GM19035 (cell line): Measurements from ENCODE around the gene SORD.
"Not testable (repeated sequence)": the region's sequence is repeated elsewhere in the genome, so short reads cannot be mapped to it uniquely, and the experiment has no call there.

Experiments used
- ATAC-seq: cut with Tn5 transposase; IDR thresholded peaks from one replicate; pipeline ENCODE4 v1.9.1; 2021; ENCODE audit not compliant: unreplicated experiment

SORD gene

DNA sequence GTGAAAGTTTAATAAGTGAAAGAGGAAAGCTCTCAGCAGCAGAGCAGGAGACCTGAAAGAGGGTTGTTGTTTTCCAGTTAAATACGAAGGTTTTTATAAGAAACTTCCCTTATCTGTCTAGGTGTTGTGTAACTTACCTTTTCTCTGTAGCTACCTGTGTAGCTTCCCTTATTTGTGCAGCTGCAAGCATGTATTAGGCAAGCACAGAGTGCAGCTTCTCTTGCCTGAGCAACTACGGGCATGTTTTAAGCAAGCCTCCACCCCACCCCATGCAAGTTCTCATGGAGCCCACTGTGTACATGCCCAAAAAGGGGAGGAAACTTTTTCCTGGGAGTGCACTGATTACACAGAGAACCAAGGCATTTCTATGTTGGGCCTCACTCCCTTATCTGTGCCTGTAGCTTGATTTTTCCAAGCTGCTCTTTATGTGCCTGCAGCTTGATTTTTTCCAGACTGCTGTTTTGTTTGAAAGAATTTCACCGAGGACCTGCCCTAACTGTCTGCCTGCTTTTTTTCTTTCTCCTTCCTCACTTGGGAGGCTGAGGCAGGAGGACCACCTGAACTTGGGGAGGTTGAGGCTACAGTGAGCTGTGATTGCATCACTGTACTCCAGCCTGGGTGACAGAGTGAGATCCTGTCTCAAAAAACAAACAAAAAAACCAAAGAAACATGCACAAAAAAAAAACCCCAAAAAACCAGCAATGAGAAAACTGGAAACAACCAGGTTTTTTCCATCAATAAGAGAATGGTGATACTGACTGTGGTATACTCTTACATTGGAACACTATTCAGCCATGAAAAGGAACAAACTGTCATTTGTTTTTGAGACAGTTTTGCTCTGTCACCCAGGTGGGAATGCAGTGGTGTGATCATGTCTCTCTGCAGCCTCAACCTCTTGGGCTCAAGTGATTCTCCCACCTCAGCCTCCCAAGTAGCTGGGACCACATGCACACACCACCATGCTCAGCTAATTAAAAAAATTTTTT is 36.0 kb downstream of the SORD start:
- not testable (repeated sequence) for ATAC-seq

GRCh38 chr15:45062301-45062700 is 39.3 kb downstream of the SORD start:
- not testable (repeated sequence) for ATAC-seq

- ATAC-seq: no peak
Measured at GRCh38 chr15:45064386-45064785, 41.4 kb downstream of the SORD start.

GRCh38 chr15:45069942-45070360 is 47.0 kb downstream of the SORD start:
- ATAC-seq: not testable (repeated sequence)

GRCh38 chr15:45073602-45074001 is 50.6 kb downstream of the SORD start:
- not testable (repeated sequence) for ATAC-seq

DNA sequence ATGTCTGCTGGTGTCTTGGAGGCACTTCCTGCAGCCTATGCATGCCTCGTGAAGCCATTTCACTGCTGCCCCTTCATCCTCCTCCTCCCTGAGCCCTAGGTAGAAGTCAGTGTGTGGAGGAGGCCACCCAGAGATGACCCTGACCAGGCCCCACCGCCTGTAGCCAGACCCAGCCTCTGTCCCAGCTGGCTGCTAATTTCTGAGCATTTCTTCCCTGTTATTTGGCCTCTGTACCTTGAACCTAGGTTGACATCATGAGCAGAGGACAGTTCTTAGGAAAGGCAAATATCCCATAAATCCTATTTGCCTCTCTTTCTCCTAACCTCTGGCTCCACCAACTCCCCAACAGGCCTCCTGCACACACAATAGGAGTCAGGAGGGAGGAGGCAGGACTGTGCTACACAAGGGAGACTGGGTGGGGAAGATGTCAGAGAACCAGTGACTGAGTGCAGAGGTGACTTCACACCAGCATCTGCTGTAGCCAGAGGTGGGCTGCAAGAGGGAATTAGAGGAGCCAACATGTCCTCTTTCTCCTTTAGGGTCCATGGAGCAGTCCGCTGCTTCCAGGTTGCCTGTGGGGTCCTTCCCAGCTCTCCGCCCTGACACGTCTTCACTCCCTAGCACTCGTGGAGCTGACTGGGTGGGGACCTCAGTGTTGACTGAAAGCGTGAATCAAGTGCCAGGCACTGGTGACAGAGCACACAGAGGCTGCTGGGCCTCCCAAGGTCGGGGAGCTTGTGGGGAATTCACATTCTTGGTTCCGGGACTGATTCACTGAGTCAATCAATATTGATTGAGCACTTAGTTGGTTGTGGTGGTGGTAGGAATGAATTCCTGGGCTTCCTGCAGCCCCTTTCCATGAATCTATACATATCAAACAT is 52.7 kb downstream of the SORD start:
- ATAC-seq: not testable (repeated sequence)

DNA sequence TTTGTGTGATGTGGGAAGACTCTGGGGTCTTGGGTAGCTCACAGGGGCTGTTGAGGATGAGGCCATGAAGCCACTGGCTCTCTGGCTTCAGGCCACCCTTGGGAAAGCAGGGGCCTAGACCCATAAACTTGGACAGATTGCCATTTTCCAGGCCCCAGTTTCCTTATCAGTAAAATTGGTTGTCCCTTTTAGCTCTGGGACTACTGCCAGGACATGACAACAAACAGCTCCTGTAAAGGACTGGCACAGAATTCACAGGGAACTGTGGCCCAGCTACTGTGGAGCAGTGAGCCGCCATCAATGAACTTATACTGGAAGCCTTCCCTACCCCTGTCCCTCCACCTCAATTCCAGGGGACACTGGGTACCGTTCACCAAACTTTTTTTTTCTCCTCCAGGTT is 54.4 kb downstream of the SORD start:
- ATAC-seq: not testable (repeated sequence)

GRCh38 chr15:45079201-45079600 is 56.2 kb downstream of the SORD start:
- ATAC-seq: not testable (repeated sequence)

GRCh38 chr15:45079628-45080246 is 56.7 kb downstream of the SORD start:
- not testable (repeated sequence) for ATAC-seq

DNA sequence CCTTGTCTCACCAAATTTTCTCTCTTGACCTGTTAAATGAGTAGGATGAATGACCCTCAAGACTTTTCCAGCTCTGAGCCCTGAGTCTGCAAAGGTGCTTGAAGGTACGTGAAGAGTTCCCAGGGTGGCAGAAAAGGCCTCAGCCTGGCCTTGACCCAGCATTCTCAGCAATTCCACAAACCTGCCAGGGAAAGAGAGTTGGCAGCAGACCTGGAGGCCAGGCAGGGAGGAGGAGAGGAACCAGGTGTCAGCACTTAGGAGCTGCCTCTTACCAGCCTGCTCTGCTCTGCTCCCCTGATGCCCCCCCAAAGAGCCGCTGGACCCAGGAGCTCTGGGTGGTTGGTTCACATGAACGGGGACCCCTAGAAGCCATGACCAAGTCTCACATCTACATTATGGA is 57.6 kb downstream of the SORD start:
- not testable (repeated sequence) for ATAC-seq

DNA sequence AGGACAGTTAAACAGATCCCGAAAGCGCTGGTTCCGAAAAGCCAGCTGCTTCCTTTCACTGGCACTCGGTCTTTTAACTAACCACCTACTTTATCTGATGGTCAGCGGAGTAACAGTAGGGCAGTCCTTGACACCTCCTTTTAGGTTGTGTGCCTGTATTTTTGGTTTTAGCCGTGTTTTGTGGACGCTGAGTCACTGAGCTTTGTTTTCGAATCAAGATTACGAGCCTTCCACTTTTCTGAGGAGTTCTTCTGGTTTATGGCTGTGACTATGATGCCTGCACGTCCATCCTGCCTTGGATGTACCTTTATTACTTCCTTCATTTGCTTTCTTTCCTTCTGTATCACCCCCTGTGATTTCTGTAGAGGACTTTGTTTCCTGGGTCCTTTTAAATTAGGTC is 59.4 kb downstream of the SORD start:
- ATAC-seq: not testable (repeated sequence)

GRCh38 chr15:45083223-45083622 is 60.2 kb downstream of the SORD start:
- ATAC-seq: no peak

- no peak for ATAC-seq
Measured at GRCh38 chr15:45084163-45084562, 61.2 kb downstream of the SORD start.

DNA sequence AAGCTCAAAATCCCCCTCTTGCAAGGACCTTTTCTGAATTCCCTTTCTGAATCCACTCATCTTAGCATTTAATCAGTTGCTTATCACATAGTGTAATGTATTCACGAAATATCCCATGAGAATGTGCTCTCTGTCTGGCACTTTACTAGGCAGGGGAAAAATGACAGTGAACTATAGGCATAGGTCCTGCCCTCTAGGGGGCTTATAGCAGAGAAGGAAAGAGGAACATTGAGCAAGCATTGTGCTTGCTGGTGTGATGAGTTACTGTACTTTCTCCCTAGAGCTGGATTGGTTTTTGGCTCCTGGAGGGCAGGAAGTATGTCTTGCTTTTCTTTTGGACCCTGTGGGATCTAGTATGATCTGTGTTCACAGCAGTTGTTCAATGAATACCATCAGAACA is 64.5 kb downstream of the SORD start:
- ATAC-seq: no peak

DNA sequence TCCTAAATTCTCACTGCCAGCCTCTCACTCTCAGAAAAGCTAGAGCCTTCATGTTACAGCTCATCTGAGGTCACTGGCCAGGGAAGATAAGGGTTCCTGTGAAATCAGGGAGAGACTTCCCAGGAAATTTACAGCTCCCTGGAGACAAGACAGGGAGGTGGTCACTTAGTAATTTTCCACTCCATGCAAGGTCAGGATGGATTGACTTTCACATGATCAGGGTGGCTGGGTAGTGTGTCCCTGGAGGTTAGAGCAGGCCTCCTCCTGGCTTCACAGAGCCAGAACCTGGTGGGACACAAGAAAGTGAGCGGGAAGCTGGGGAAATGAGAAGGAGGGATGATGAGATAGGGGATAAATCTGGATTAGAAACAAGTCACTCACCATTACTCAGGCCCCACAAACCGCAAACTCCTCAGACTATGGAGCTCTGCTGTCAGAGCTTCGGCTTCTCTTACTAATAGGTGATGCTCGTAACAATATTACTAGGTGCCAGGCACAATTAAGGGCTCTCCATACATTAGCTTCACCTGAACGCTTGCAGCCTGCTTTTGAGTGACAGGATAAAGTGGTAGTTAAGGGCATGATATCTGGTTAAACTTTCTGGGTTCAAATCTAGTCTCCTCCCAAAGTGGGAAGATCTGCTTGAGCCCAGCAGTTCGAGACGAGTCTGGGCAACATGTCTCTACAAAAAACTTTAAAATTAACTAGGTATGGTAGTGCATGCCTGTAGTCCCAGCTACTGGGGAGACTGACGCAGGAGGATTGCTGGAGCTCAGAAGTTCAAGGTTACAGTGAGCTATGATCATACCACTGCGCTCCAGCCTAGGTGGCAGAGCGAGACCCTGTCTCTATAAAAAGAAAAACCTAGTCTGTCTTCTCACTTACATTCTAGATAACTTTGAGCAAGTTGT is 66.1 kb downstream of the SORD start:
- no peak for ATAC-seq

DNA sequence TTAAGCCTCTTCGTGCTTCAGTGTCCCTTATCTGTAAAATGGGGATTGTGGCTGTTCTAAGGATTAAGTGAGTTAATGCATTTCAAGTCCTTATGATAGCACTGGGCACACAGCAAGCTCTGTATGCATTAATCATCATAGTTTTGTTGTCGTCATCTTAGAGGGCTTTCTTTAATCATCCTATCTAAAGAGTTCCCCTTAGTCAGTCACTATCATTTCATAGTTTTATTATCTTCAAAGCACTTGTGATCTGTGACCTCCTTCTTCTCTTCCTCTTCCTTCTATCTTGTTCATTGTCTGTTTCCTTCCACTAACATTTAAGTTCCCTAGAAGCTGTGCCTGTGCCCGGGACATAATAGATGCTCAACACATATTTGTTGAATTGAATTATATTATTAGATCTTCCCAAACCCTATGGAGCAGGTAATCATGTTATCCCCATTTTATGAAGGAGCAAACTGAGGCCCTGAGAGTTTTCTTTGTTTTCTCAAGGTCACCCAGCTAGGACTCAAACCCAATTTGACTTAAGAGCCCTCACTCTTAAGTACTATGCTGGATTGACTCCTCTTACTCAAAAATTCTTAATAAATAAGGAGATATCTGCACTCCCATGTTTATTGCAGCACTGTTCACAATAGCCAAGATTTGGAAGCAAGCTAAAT is 66.8 kb downstream of the SORD start:
- no peak for ATAC-seq

- ATAC-seq: no peak
Measured at GRCh38 chr15:45091161-45091560, 68.2 kb downstream of the SORD start.

- ATAC-seq: no peak
Measured at GRCh38 chr15:45091576-45091975, 68.6 kb downstream of the SORD start.

GRCh38 chr15:45093013-45093412 is 70.0 kb downstream of the SORD start:
- no peak for ATAC-seq
